Activated CD4-positive, CD25-positive, alpha-beta regulatory T cell treated with anti-CD3 and anti-CD28 coated beads, Interleukin-2, amount 50 U/mL, for 24 hours (primary cell): ENCODE measurements around the gene CDK15.

Experiments
- ATAC-seq, 2 donors: fragments of 150-1000 bp; cut with Tn5 transposase; one replicate each; pipeline ENCODE4 v1.10.0; 2021; ENCODE audit warnings: mild to moderate bottlenecking in 1 of 2, moderate library complexity in 1 of 2

CDK15 gene

GRCh38 chr2:201872591-201872990 is 66.3 kb downstream of the CDK15 start:
- ATAC-seq = no peak

- no peak for ATAC-seq
These were observed 73.7 kb downstream of the CDK15 start for GRCh38 chr2:201879996-201880395.

GRCh38 chr2:201880579-201880978 is 74.2 kb downstream of the CDK15 start:
- no peak for ATAC-seq

GRCh38 chr2:201880993-201881611 is 74.8 kb downstream of the CDK15 start:
- ATAC-seq = no peak

- ATAC-seq = no peak
These were observed 75.4 kb downstream of the CDK15 start for GRCh38 chr2:201881741-201882140.

- ATAC-seq = no peak
These were observed 76.2 kb downstream of the CDK15 start for GRCh38 chr2:201882353-201883090.

GRCh38 chr2:201883606-201884369 is 77.5 kb downstream of the CDK15 start:
- no peak for ATAC-seq

GRCh38 chr2:201886504-201886903 is 80.2 kb downstream of the CDK15 start:
- ATAC-seq = no peak

- ATAC-seq = no peak
These were observed 81.6 kb downstream of the CDK15 start for GRCh38 chr2:201887773-201888425.

GRCh38 chr2:201888426-201888800 is 82.1 kb downstream of the CDK15 start:
- ATAC-seq = no peak

GRCh38 chr2:201890453-201890852 is 84.1 kb downstream of the CDK15 start:
- no peak for ATAC-seq

GRCh38 chr2:201891676-201892075 is 85.3 kb downstream of the CDK15 start:
- no peak for ATAC-seq

GRCh38 chr2:201892516-201892915 is 86.2 kb downstream of the CDK15 start:
- no peak for ATAC-seq

GRCh38 chr2:201900362-201900761 is 94.0 kb downstream of the CDK15 start:
- no peak for ATAC-seq

- ATAC-seq = no peak
These were observed 95.4 kb downstream of the CDK15 start for GRCh38 chr2:201901786-201902185.

- no peak for ATAC-seq
These were observed 98.4 kb downstream of the CDK15 start for GRCh38 chr2:201904538-201905420.

- no peak for ATAC-seq
These were observed 100.6 kb downstream of the CDK15 start for GRCh38 chr2:201906777-201907562.

- ATAC-seq = no peak
These were observed 101.2 kb downstream of the CDK15 start for GRCh38 chr2:201907563-201907881.

- no peak for ATAC-seq
These were observed 102.6 kb downstream of the CDK15 start for GRCh38 chr2:201908901-201909300.

GRCh38 chr2:201909348-201909747 is 103.0 kb downstream of the CDK15 start:
- no peak for ATAC-seq

GRCh38 chr2:201909961-201910361 is 103.6 kb downstream of the CDK15 start:
- ATAC-seq = no peak

- ATAC-seq = no peak
These were observed 105.0 kb downstream of the CDK15 start for GRCh38 chr2:201911372-201911771.
